H1 (cell line): ENCODE data around the gene TLE3. TPM values are rescaled to one million over a fixed set of nuclear protein-coding genes. Genes with fewer than 3 reads are reported as not detected.

Experiments
- CTCF ChIA-PET: fragments of 300-600 bp; sonication (Branson Sonifier 250); formaldehyde crosslinking; loops from one replicate; lab custom pipeline; 2021; ENCODE audit not compliant: partially characterized antibody; lab: Charles Lee
- POLR2A ChIA-PET: fragments of 300-600 bp; sonication (Branson Sonifier 250); formaldehyde crosslinking; loops from one replicate; lab custom pipeline; 2021; ENCODE audit warnings: inconsistent platforms; ENCODE audit not compliant: partially characterized antibody; lab: Charles Lee
- DNase-seq, 2 experiments: peaks; one replicate each; pipeline versions ENCODE4 v3.0.0 to v3.0.0-alpha.2; 2010 to 2022; ENCODE audit warnings: low spot score in 2 of 2, low read depth in 1 of 2, mixed read lengths in 1 of 2
- FAIRE-seq: peaks from 2 replicates; lab custom pipeline; 2011; peaks lifted over from hg19 to GRCh38; lab: Jason Lieb, UNC
- H2AFZ ChIP-seq: 2 replicates; pipeline ENCODE4 v1.8.1; 2012; ENCODE audit warnings: low read length, inconsistent platforms
- H2AK5ac ChIP-seq: 2 replicates; pipeline ENCODE4 v1.6.1; 2013; ENCODE audit warnings: low read depth, low read length
- H2BK120ac ChIP-seq: replicated peaks from 2 replicates; pipeline ENCODE3; 2013; ENCODE audit warnings: low read depth, low read length, inconsistent platforms
- H2BK12ac ChIP-seq: 2 replicates; pipeline ENCODE4 v1.6.1; 2013; ENCODE audit warnings: low read depth, low read length
- H2BK15ac ChIP-seq: 2 replicates; pipeline ENCODE4 v1.6.1; 2013; ENCODE audit warnings: low read length
- H2BK20ac ChIP-seq: 2 replicates; pipeline ENCODE4 v1.6.1; 2013; ENCODE audit warnings: low read length
- H2BK5ac ChIP-seq: 2 replicates; pipeline ENCODE4 v1.6.1; 2013; ENCODE audit warnings: low read depth, low read length
- H3K14ac ChIP-seq: 2 replicates; pipeline ENCODE4 v1.6.1; 2013; ENCODE audit warnings: inconsistent platforms; ENCODE audit not compliant: insufficient read length
- H3K18ac ChIP-seq: 2 replicates; pipeline ENCODE4 v1.6.1; 2013; ENCODE audit warnings: low read length; ENCODE audit errors: extremely low read depth
- H3K23ac ChIP-seq: 2 replicates; pipeline ENCODE4 v1.6.1; 2013; ENCODE audit warnings: inconsistent platforms; ENCODE audit not compliant: insufficient read length
- H3K23me2 ChIP-seq: 2 replicates; pipeline ENCODE4 v1.6.1; 2013; ENCODE audit warnings: low read depth, low read length
- H3K27ac ChIP-seq: 2 replicates; pipeline ENCODE4 v1.6.1; 2011; ENCODE audit warnings: low read depth, low read length, inconsistent platforms
- H3K27me3 ChIP-seq, 4 experiments: replicated peaks in 1 of 4; 1 replicate in 1 of 4; 2 replicates in 3 of 4; pipeline versions ENCODE4 v1.6.1 to v1.8.1; 2011 to 2013; ENCODE audit warnings: low read length in 3 of 4, mild to moderate bottlenecking in 3 of 4, inconsistent platforms in 2 of 4, mixed read lengths in 2 of 4, moderate library complexity in 1 of 4; ENCODE audit not compliant: control insufficient read depth in 3 of 4, insufficient read depth in 3 of 4; ENCODE audit errors: extremely low read depth in 1 of 4
- H3K36me3 ChIP-seq, 4 experiments: 2 replicates each; pipeline versions ENCODE4 v1.6.1 to v1.8.1; 2011 to 2013; ENCODE audit warnings: mild to moderate bottlenecking in 4 of 4, low read length in 3 of 4, moderate library complexity in 2 of 4, control low read depth in 1 of 4, inconsistent platforms in 1 of 4; ENCODE audit not compliant: insufficient read depth in 4 of 4, control insufficient read depth in 2 of 4
- H3K4ac ChIP-seq: replicated peaks from 2 replicates; pipeline ENCODE3; 2013; ENCODE audit warnings: low read length, low read depth, mixed read lengths, inconsistent platforms; ENCODE audit not compliant: insufficient read length
- H3K4me1 ChIP-seq, 4 experiments: replicated peaks in 1 of 4; 1 replicate in 1 of 4; 2 replicates in 3 of 4; pipeline versions ENCODE4 v1.6.1 to v1.8.1; 2011 to 2013; ENCODE audit warnings: low read length in 3 of 4, inconsistent platforms in 2 of 4, mixed read lengths in 1 of 4; ENCODE audit not compliant: insufficient read depth in 4 of 4, control insufficient read depth in 3 of 4
- H3K4me2 ChIP-seq, 2 experiments: 2 replicates each; pipeline versions ENCODE4 v1.6.1 to v1.8.1; 2011 to 2013; ENCODE audit warnings: low read depth in 2 of 2, low read length in 2 of 2, control low read depth in 1 of 2, inconsistent platforms in 1 of 2, mild to moderate bottlenecking in 1 of 2; ENCODE audit not compliant: insufficient read depth in 1 of 2
- H3K4me3 ChIP-seq, 4 experiments: fragments of 200-600, 300-600 bp in 1 of 4; sonication (generic), shearing (Covaris generic), sonication (Bioruptor Twin) in 1 of 4; 2 replicates each; pipeline versions ENCODE4 v1.5.1 to v1.8.1; 2011 to 2016; ENCODE audit warnings: low read length in 4 of 4, low read depth in 3 of 4, control low read depth in 2 of 4, inconsistent platforms in 2 of 4, mild to moderate bottlenecking in 2 of 4, mixed read lengths in 1 of 4, moderate library complexity in 1 of 4; ENCODE audit not compliant: insufficient read depth in 2 of 4; ENCODE audit errors: extremely low read depth in 1 of 4
- H3K56ac ChIP-seq: replicated peaks from 2 replicates; pipeline ENCODE3; 2013; ENCODE audit warnings: low read depth, mild to moderate bottlenecking, mixed read lengths, low read length, inconsistent platforms; ENCODE audit not compliant: insufficient read length
- H3K79me1 ChIP-seq: 2 replicates; pipeline ENCODE4 v1.6.1; 2013; ENCODE audit warnings: low read depth, low read length, control low read depth
- H3K79me2 ChIP-seq, 2 experiments: 2 replicates each; pipeline versions ENCODE4 v1.6.1 to v1.8.1; 2012 to 2013; ENCODE audit warnings: low read length in 2 of 2, mild to moderate bottlenecking in 2 of 2, inconsistent platforms in 1 of 2; ENCODE audit not compliant: insufficient read depth in 2 of 2, control insufficient read depth in 1 of 2
- H3K9ac ChIP-seq, 4 experiments: replicated peaks in 1 of 4; 1 replicate in 1 of 4; 2 replicates in 3 of 4; pipeline versions ENCODE4 v1.6.1 to v1.8.1; 2011 to 2013; ENCODE audit warnings: low read depth in 3 of 4, low read length in 3 of 4, control low read depth in 2 of 4, mild to moderate bottlenecking in 2 of 4, moderate library complexity in 2 of 4, inconsistent platforms in 1 of 4; ENCODE audit errors: extremely low read depth in 1 of 4
- H3K9me3 ChIP-seq, 2 experiments: 2 replicates each; pipeline versions ENCODE4 v1.6.1 to v1.8.1; 2012 to 2013; ENCODE audit warnings: mild to moderate bottlenecking in 2 of 2, moderate library complexity in 2 of 2, control low read depth in 1 of 2, inconsistent platforms in 1 of 2, low read depth in 1 of 2, low read length in 1 of 2, mixed read lengths in 1 of 2; ENCODE audit not compliant: insufficient read depth in 2 of 2
- H4K20me1 ChIP-seq, 2 experiments: replicated peaks in 1 of 2; 2 replicates each; pipeline versions ENCODE3 to v1.8.1; 2011 to 2013; ENCODE audit warnings: inconsistent platforms in 2 of 2, low read length in 2 of 2, mild to moderate bottlenecking in 1 of 2; ENCODE audit not compliant: insufficient read depth in 2 of 2, control insufficient read depth in 1 of 2
- H4K5ac ChIP-seq: 2 replicates; pipeline ENCODE4 v1.6.1; 2013; ENCODE audit warnings: low read length, low read depth, mixed read lengths, inconsistent platforms; ENCODE audit not compliant: insufficient read length
- H4K8ac ChIP-seq: 2 replicates; pipeline ENCODE4 v1.8.0; 2013; ENCODE audit warnings: mild to moderate bottlenecking, moderate library complexity, low read length, inconsistent platforms; ENCODE audit not compliant: insufficient read depth; ENCODE audit errors: extremely low read depth
- H4K91ac ChIP-seq: replicated peaks from 2 replicates; pipeline ENCODE3; 2013; ENCODE audit warnings: low read length, mixed read lengths, inconsistent platforms; ENCODE audit not compliant: insufficient read length
- WGBS, 2 experiments: shearing (Covaris generic) in 1 of 2; methylation state at CpG; one replicate each; pipeline versions ENCODE4 v1.1.6 to v1.1.7; 2013 to 2015; ENCODE audit warnings: low lambda C conversion rate in 2 of 2, mixed read lengths in 2 of 2, inconsistent platforms in 1 of 2, low coverage in 1 of 2, missing lambda C conversion rate in 1 of 2; ENCODE audit not compliant: insufficient replicate concordance in 2 of 2, insufficient coverage in 1 of 2, insufficient read length in 1 of 2; ENCODE audit errors: extremely low coverage in 1 of 2, missing lambda C conversion rate in 1 of 2; 5-methylcytosine and 5-hydroxymethylcytosine counted together
- polyA plus RNA-seq, 7 experiments: library from polyadenylated mRNA; depleted of rRNA in 3 of 7; stranded (reverse) in 5 of 7; unstranded in 2 of 7; fragments of >200 nt in 5 of 7; fragments of 200-250 nt in 2 of 7; gene quantifications; 1 replicate in 5 of 7; 2 replicates in 1 of 7; 4 replicates in 1 of 7; pipeline versions ENCODE4 v1.2.1 to v1.2.3, GENCODE V29; 2011 to 2013; ENCODE audit warnings: missing spikeins in 2 of 7, mixed read lengths in 2 of 7
- total RNA-seq: library from RNA; stranded (reverse); fragmentation: NEBNext Ultra II Directional; extraction: Animal tissue kit (Norgen Biotek cat#: 25700); gene quantifications from 2 replicates; pipeline ENCODE4 v1.2.1, GENCODE V29; 2021

The TLE3 gene
- total and polyA plus RNA-seq, 2 of the 8 experiments (the other 6 are each of a cell fraction or from before 2014, with no cell fraction given): 25.1 to 61.2 TPM

- Histone ChIP-seq H3K23ac (no peak overlapping the region), H3K18ac (no peak overlapping the region), H3K4me1 (peaks cover 0 to 3% (median 1%) of the 10 kb centered on the region in 4 experiments; a peak in 3 of 7 replicates), H4K20me1 (no peaks in the 10 kb centered on the region), H3K79me2 (no peaks in the 10 kb centered on the region), H2BK5ac (no peak overlapping the region), H4K91ac (no peak overlapping the region), H3K79me1 (no peaks in the 10 kb centered on the region), H3K14ac (no peak overlapping the region), H4K8ac (no peak overlapping the region), H3K4me2 (no peak overlapping the region), H3K27me3 (peaks cover 0 to 10% (median 4%) of the 10 kb centered on the region in 4 experiments; a peak in 4 of 7 replicates), H4K5ac (no peak overlapping the region), H3K56ac (no peak overlapping the region), H3K36me3 (no peaks in the 10 kb centered on the region), H2AK5ac (no peak overlapping the region), H3K4ac (no peak overlapping the region), H2BK15ac (no peak overlapping the region), H3K27ac (no peak overlapping the region), H2BK120ac (no peak overlapping the region), H3K9ac (no peak overlapping the region), H2AFZ (no peak overlapping the region), H2BK20ac (no peak overlapping the region), H3K4me3 (no peak overlapping the region), H3K9me3 (no peaks in the 10 kb centered on the region), H2BK12ac (no peak overlapping the region), H3K23me2 (no peaks in the 10 kb centered on the region)
- DNase-seq (no peak), FAIRE-seq (no peak)
- WGBS, 2 experiments: 87% methylated on average over 7 of the region's 7 CpGs; no CpG with 5 or more reads in 1 of the 2 experiments
- ChIA-PET POLR2A (no interaction called here), CTCF (interaction anchor here (1.1 to 2.0 kb wide), 4 partner anchors 8 to 19 kb away, joined by 3 to 7 read pairs (median 4); no protein-coding TSS in a partner anchor)
Observed at GRCh38 chr15:70133781-70134421, 36.2 kb upstream of the TLE3 start.
